Psoas muscle (tissue), 8 donors: ENCODE results near the gene CASQ2. TPM values are rescaled to one million over a fixed set of nuclear protein-coding genes. Genes with fewer than 3 reads are reported as not detected.

Experiments
- ATAC-seq, 4 donors: fragments of 200-7000 bp; cut with Tn5 transposase; one replicate each; pipeline ENCODE4 v1.9.1; 2020; ENCODE audit warnings: moderate library complexity in 3 of 4, mild to moderate bottlenecking in 2 of 4
- DNase-seq, 2 donors: peaks; one replicate each; pipeline ENCODE4 v3.0.0-alpha.2; 2020
- H3K27ac ChIP-seq: fragments of 200-600 bp; one replicate; pipeline ENCODE4 v1.8.0; 2022
- H3K27me3 ChIP-seq, 3 donors: fragments of 200-600 bp in 1 of 3; one replicate each; pipeline versions ENCODE4 v1.6.1 to v1.8.0; 2013 to 2022; ENCODE audit warnings: low read length in 2 of 3, mild to moderate bottlenecking in 2 of 3, moderate library complexity in 1 of 3; ENCODE audit not compliant: insufficient read depth in 3 of 3
- H3K36me3 ChIP-seq, 2 donors: fragments of 200-600 bp in 1 of 2; one replicate each; pipeline versions ENCODE4 v1.6.1 to v1.8.0; 2013 to 2022; ENCODE audit warnings: low read depth in 1 of 2, mild to moderate bottlenecking in 1 of 2, moderate library complexity in 1 of 2; ENCODE audit not compliant: insufficient read depth in 1 of 2
- H3K4me1 ChIP-seq: fragments of 200-600 bp; one replicate; pipeline ENCODE4 v1.8.0; 2022
- H3K4me3 ChIP-seq: fragments of 200-600 bp; one replicate; pipeline ENCODE4 v1.8.0; 2022; ENCODE audit warnings: mild to moderate bottlenecking
- H3K9me3 ChIP-seq: fragments of 200-600 bp; one replicate; pipeline ENCODE4 v1.8.0; 2022
- WGBS, 3 donors: extraction: QIAGEN DNeasy Blood & Tissue Kit; methylation state at CpG; one replicate each; pipeline versions ENCODE4 v1.1.6 to v1.1.7; 2013; 5-methylcytosine and 5-hydroxymethylcytosine counted together
- intact Hi-C, 2 donors: fragments of 100-400 bp; cut with DNase I; formaldehyde crosslinking; loops; one replicate each; pipeline versions ENCODE4 v1.11.0 to v1.14.2; 2022
- polyA plus RNA-seq, 3 donors: library from polyadenylated mRNA; stranded (reverse); fragments of 200-250 nt; gene quantifications; one replicate each; pipeline ENCODE4 v1.2.3, GENCODE V29; 2013
- total RNA-seq, 4 donors: library from RNA; stranded (reverse); fragmentation: NEBNext Ultra II Directional in 2 of 4; extraction: Animal tissue kit (Norgen Biotek cat#: 25700) in 2 of 4; gene quantifications; one replicate each; pipeline versions ENCODE4 v1.2.1 to v1.2.4, GENCODE V29; 2021 to 2023
- TF ChIP-seq, protein P1 (sequence below): fragments of 200-600 bp; IDR thresholded peaks from one replicate; pipeline ENCODE4 v1.8.0; 2022; ENCODE audit warnings: antibody characterized with exemption
- donor health status: healthy with polysubstance abuse.
- donor health status: DM: no; HTN: no; CAD: no; lungs with moderate emphysema.
- donor health status: Bipolar disorder and iron deficiency.
- donor health status: healthy.
- donor health status: DM: yes; HTN: yes; CAD: no.
- donor health status: DM: no; HTN: no; CAD: no.
- donor health status: DM: no; HTN: no; CAD: no.
- donor health status: DM: yes; HTN: yes; CAD: no.

Gene CASQ2
- total and polyA plus RNA-seq, 7 donors: 56.4 to 271 (median 84.0) TPM

DNA sequence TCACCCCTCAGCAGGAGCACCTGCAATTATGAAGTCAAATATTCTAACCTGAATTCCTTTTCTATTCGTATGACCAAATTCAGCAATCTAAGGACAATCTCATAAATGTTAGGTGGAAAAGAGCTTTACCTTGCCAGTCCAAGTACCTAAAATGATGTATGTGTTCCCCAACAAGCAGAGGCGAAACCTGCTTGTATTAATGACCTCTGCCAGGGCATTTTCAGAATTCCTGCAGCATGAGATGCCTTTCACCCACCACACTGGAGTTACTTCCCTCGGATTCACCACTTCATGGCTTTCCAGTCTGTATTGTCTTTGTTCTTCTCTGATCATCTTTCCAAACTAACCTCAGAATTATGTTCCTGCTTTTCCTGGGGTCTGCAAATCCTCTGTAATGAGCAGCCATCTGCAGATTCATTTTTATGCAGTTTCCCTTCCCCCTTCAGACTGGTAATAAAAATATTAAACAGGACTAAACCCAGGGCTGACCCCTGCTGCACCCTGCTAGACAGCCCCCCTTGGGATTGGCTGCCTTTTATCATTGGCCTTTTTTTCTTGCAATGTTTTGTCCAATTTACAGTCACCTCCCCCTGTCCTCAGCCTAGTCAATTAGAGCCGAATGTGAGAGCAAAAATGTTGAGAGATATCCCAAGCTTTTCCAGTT is 26.6 kb upstream of the CASQ2 start:
- H3K36me3 ChIP-seq: no peaks in the 10 kb centered on the region
- no peaks in the 10 kb centered on the region for H3K9me3 ChIP-seq
- peaks cover 0 to 17% (median 2%) of the 10 kb centered on the region in 3 donors for H3K27me3 ChIP-seq
- H3K4me3 ChIP-seq: no peak overlapping the region
- H3K27ac ChIP-seq: no peak overlapping the region
- DNase-seq: no peak
- TF ChIP-seq, protein P1, sequence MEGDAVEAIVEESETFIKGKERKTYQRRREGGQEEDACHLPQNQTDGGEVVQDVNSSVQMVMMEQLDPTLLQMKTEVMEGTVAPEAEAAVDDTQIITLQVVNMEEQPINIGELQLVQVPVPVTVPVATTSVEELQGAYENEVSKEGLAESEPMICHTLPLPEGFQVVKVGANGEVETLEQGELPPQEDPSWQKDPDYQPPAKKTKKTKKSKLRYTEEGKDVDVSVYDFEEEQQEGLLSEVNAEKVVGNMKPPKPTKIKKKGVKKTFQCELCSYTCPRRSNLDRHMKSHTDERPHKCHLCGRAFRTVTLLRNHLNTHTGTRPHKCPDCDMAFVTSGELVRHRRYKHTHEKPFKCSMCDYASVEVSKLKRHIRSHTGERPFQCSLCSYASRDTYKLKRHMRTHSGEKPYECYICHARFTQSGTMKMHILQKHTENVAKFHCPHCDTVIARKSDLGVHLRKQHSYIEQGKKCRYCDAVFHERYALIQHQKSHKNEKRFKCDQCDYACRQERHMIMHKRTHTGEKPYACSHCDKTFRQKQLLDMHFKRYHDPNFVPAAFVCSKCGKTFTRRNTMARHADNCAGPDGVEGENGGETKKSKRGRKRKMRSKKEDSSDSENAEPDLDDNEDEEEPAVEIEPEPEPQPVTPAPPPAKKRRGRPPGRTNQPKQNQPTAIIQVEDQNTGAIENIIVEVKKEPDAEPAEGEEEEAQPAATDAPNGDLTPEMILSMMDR: no peak
- 64 to 66% (median 65%) methylated on average over 4 of the region's 4 CpGs for WGBS, 3 donors
- ATAC-seq: no peak
- intact Hi-C loops: no loop called here
- H3K4me1 ChIP-seq: no peaks in the 10 kb centered on the region

DNA sequence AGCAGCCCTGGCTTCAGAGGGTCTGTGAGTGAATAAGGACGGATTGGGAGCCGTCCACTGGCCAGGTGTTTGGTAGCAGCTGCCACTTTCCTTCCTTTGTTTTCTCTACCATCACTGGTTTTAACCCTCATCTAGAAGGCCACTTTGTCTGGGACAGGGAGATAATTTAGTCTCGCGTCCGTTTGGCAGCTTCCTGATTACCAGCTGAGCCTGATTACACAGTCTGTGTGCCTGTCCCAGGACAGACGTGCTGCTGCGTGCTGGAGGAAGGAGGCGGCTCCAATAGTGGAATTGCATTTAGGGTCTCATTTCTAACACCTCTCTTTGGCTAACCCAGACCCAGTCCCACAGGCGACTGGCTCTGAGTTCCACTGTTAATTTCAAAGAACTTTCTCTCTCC is 24.6 kb upstream of the CASQ2 start:
- no peaks in the 10 kb centered on the region for H3K36me3 ChIP-seq
- intact Hi-C loops: no loop called here
- TF ChIP-seq, protein P1: no peak
- DNase-seq: no peak
- no peaks in the 10 kb centered on the region for H3K9me3 ChIP-seq
- WGBS, 3 donors: 9 to 15% (median 14%) methylated on average over 9 of the region's 9 CpGs
- no peak overlapping the region for H3K4me3 ChIP-seq
- no peak for ATAC-seq
- H3K4me1 ChIP-seq: no peaks in the 10 kb centered on the region
- H3K27ac ChIP-seq: no peak overlapping the region
- H3K27me3 ChIP-seq: peaks cover 0 to 17% (median 2%) of the 10 kb centered on the region in 3 donors

DNA sequence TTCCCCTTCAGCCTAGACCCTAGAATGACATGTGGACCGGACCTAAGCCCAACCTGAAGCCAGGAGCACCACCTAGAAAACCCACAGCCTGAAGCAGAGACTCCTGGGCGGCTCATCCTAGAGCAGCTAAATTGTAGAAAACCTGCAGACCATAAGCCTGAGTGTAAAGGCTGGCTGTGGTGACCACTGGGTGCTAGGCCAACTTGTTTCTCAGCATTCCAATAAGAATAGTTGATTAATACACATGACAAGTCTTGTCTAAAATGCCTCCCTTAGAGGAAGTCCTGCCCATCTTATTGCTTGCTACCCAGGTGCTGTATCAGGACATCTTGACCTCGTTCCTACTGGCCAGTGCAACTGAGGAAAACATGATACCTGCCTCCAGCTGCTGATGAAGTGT is 23.3 kb upstream of the CASQ2 start:
- Histone ChIP-seq H3K4me3 (no peak overlapping the region), H3K4me1 (no peaks in the 10 kb centered on the region), H3K36me3 (no peaks in the 10 kb centered on the region), H3K9me3 (peaks cover 5% of the 10 kb centered on the region), H3K27me3 (peaks cover 0 to 17% (median 2%) of the 10 kb centered on the region in 3 donors), H3K27ac (no peak overlapping the region)
- intact Hi-C loops: no loop called here
- DNase-seq: no peak
- WGBS, 3 donors: 89 to 90% (median 89%) methylated on average over 3 of the region's 3 CpGs
- TF ChIP-seq, protein P1: no peak
- ATAC-seq: no peak

DNA sequence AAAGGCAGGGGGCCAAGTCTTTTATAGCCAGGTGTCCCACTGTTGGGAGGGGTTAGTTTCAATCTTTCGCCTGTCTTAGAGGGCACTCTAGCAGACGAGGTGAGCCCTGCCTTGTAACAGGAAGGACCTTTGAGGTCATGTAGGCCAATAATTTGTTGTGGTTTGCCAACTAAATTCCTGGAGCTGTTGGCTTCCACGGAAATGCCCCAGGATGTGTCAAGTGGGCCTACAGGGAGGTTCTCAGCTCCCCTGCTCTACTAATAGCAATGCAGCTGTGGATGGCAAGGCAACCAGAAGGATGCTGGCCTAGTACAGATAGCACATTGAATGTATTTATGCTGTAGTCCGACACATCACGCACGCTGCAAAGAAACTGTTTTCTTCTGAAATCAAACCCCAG is 22.3 kb upstream of the CASQ2 start:
- TF ChIP-seq, protein P1: no peak
- 68 to 79% (median 73%) methylated on average over 6 of the region's 6 CpGs for WGBS, 3 donors
- intact Hi-C loops: no loop called here
- Histone ChIP-seq H3K4me1 (no peaks in the 10 kb centered on the region), H3K36me3 (no peaks in the 10 kb centered on the region), H3K4me3 (no peak overlapping the region), H3K27ac (no peak overlapping the region), H3K27me3 (peaks cover 0 to 17% (median 2%) of the 10 kb centered on the region in 3 donors), H3K9me3 (peaks cover 5% of the 10 kb centered on the region)
- ATAC-seq: no peak
- no peak for DNase-seq

DNA sequence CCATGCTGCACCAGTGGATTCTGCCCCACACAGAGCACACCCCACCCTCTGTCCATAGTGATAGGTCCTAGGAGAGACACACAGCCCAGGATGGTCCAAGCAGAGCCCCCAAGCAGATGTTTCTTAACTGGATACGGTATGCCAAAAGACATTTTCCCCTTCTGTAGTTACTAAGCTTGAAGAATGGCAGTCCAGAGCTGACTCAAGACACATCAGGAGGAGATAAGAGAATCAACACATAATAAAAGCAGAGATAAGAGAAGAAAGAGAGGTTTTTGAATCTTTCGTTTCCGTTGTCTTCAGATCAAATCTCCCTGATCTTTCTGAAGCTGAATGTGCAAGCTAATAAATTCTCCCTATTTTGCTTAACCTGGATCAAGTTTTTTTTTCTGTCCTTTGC is 21.8 kb upstream of the CASQ2 start:
- no peak overlapping the region for H3K27ac ChIP-seq
- H3K9me3 ChIP-seq: peaks cover 5% of the 10 kb centered on the region
- no peaks in the 10 kb centered on the region for H3K4me1 ChIP-seq
- intact Hi-C loops: no loop called here
- ATAC-seq: no peak
- WGBS, 3 donors: 57 to 82% (median 78%) methylated on average over 3 of the region's 3 CpGs
- no peak overlapping the region for H3K4me3 ChIP-seq
- peaks cover 0 to 16% (median 2%) of the 10 kb centered on the region in 3 donors for H3K27me3 ChIP-seq
- H3K36me3 ChIP-seq: no peaks in the 10 kb centered on the region
- TF ChIP-seq, protein P1: no peak
- DNase-seq: no peak
